WERI-Rb-1 (cell line): ENCODE measurements around the gene UNG.
"Not testable (repeated sequence)": the region's sequence is repeated elsewhere in the genome, so short reads cannot be mapped to it uniquely, and the experiment has no call there.

Experiments
- DNase-seq: peaks from one replicate; pipeline ENCODE4 v3.0.0-alpha.2; 2020
- H3K27ac ChIP-seq: fragments of 250-450 bp; sonication (Bioruptor Pico); 2 replicates; pipeline ENCODE4 v1.5.1; 2020; ENCODE audit warnings: mild to moderate bottlenecking, moderate library complexity
- H3K27me3 ChIP-seq: fragments of 250-450 bp; sonication (Bioruptor Pico); 2 replicates; pipeline ENCODE4 v1.5.1; 2021; ENCODE audit warnings: mild to moderate bottlenecking, low read depth, moderate library complexity; ENCODE audit not compliant: insufficient read depth, severe bottlenecking
- H3K36me3 ChIP-seq: fragments of 250-450 bp; sonication (Bioruptor Pico); 2 replicates; pipeline ENCODE4 v1.5.1; 2020; ENCODE audit warnings: mild to moderate bottlenecking, moderate library complexity
- H3K4me3 ChIP-seq: 2 replicates; pipeline ENCODE4 v1.5.1; 2011; ENCODE audit warnings: low read depth, mild to moderate bottlenecking, control low read depth, low read length
- H3K9me3 ChIP-seq: fragments of 250-450 bp; sonication (Bioruptor Pico); 2 replicates; pipeline ENCODE4 v1.5.1; 2021; ENCODE audit warnings: mild to moderate bottlenecking, moderate library complexity; ENCODE audit not compliant: severe bottlenecking
- CTCF ChIP-seq: IDR thresholded peaks from 2 replicates; pipeline ENCODE4 v1.5.1; 2011; ENCODE audit warnings: low read depth, mild to moderate bottlenecking, control low read depth, inconsistent platforms, low read length

Gene UNG

GRCh38 chr12:109097435-109098182, at the start of gene UNG:
Gene UNG (plus strand): TSS chr12:109097597. CDS start chr12:109097680, 83 bp downstream.
- no peaks in the 10 kb centered on the region for H3K27me3 ChIP-seq
- no peak for TF ChIP-seq CTCF
- H3K27ac ChIP-seq = peak within 1 kb of the TSS; percentile 99
- peak within 1 kb of the TSS; percentile 84 for H3K4me3 ChIP-seq
- peaks cover 49% of the 10 kb centered on the region for H3K36me3 ChIP-seq
- DNase-seq = peak; percentile 96
- H3K9me3 ChIP-seq = no peaks in the 10 kb centered on the region

- H3K36me3 ChIP-seq, DNase-seq, H3K9me3 ChIP-seq, H3K4me3 ChIP-seq, H3K27me3 ChIP-seq, H3K27ac ChIP-seq: not testable (repeated sequence)
These were observed 48.7 kb upstream of the UNG start for GRCh38 chr12:109048706-109049105.

- not testable (repeated sequence) for H3K9me3 ChIP-seq, DNase-seq, H3K27ac ChIP-seq, H3K27me3 ChIP-seq, H3K4me3 ChIP-seq, H3K36me3 ChIP-seq
These were observed 47.6 kb upstream of the UNG start for GRCh38 chr12:109049794-109050193.

- peak overlapping the region; percentile 76 for H3K27ac ChIP-seq
- no peak for DNase-seq
- no peak for TF ChIP-seq CTCF
These were observed 45.3 kb upstream of the UNG start for GRCh38 chr12:109052097-109052413.

GRCh38 chr12:109052414-109053323, 44.7 kb upstream of the UNG start, which contains the start of gene USP30:
Gene USP30 (plus strand): TSS chr12:109052576. CDS start chr12:109052679, 103 bp downstream.
- no peaks in the 10 kb centered on the region for H3K27me3 ChIP-seq
- H3K27ac ChIP-seq = peak within 1 kb of the TSS; percentile 76
- peak; percentile 79 for DNase-seq
- no peaks in the 10 kb centered on the region for H3K9me3 ChIP-seq
- no peaks in the 10 kb centered on the region for H3K36me3 ChIP-seq
- TF ChIP-seq CTCF = no peak
- peak within 1 kb of the TSS; percentile 92 for H3K4me3 ChIP-seq

More at GRCh38 chr12:109052097-109052413, 45.3 kb upstream of the UNG start:
- Histone ChIP-seq H3K4me3 (peak overlapping the region; percentile 92), H3K36me3 (no peaks in the 10 kb centered on the region), H3K27me3 (no peaks in the 10 kb centered on the region), H3K9me3 (no peaks in the 10 kb centered on the region)

- Histone ChIP-seq H3K27ac (peak overlapping the region; percentile 76), H3K36me3 (no peaks in the 10 kb centered on the region), H3K4me3 (peak overlapping the region; percentile 92), H3K9me3 (no peaks in the 10 kb centered on the region), H3K27me3 (no peaks in the 10 kb centered on the region)
- DNase-seq = peak; percentile 71
- TF ChIP-seq CTCF = no peak
These were observed 43.8 kb upstream of the UNG start for GRCh38 chr12:109053382-109054123.

GRCh38 chr12:109054124-109054513, 43.3 kb upstream of the UNG start:
- H3K27ac ChIP-seq, H3K4me3 ChIP-seq, H3K9me3 ChIP-seq, H3K27me3 ChIP-seq, H3K36me3 ChIP-seq, DNase-seq: not testable (repeated sequence)
